GM19397 (cell line): ENCODE data around the gene LRCH4.
A peak's percentile ranks its signal among the peaks of the same experiment; 100 is the strongest.
"Not testable (repeated sequence)": the region's sequence is repeated elsewhere in the genome, so short reads cannot be mapped to it uniquely, and the experiment has no call there.

Source experiments
- ATAC-seq: cut with Tn5 transposase; IDR thresholded peaks from one replicate; pipeline ENCODE4 v1.9.1; 2021; ENCODE audit warnings: mild to moderate bottlenecking, moderate library complexity; ENCODE audit not compliant: unreplicated experiment

LRCH4 gene

GRCh38 chr7:100546926-100547800, 38.8 kb downstream of the LRCH4 start:
- no peak for ATAC-seq

GRCh38 chr7:100546129-100546925, 39.6 kb downstream of the LRCH4 start:
- ATAC-seq = no peak

- ATAC-seq = no peak
Observed at GRCh38 chr7:100545360-100546128, 40.4 kb downstream of the LRCH4 start.

DNA sequence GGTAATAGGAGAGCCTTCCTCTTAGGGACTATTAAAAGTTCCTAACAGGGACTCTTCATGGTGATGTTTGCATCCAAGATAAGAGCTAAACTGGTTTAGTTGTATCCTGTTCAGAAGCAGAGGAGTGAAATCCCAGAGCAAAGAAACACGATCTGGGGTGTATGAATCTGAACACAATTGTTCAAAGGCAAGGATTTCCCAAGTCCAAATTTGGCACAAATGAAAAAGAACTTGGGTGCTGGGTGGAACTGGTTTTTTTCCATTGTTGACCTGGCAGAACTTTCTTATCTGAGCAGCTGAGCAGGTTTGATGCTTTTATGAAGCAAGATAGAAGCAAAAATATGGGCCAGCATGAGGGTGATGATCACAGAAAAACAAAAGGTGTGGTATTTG, 41.0 kb downstream of the LRCH4 start:
- ATAC-seq = no peak

DNA sequence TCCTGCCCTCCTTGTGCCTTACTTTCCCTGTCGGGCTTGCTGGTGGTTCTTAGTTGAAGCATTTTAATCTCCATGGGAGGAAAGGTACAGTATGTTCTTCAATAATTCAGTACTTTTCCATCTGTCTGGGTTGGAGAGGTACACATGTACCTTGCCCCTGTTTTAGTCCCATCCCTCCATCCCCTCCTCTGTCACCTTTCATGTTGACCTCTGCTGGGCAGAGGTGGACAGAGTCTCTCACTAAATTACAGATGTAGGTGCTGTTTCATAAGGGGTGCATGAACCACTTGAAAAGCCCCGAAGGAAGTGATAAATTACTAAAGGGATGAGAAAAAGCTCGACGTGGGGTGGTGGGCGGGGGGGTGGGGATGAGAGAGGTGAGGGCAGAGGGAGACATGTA, 41.5 kb downstream of the LRCH4 start:
- ATAC-seq = no peak

DNA sequence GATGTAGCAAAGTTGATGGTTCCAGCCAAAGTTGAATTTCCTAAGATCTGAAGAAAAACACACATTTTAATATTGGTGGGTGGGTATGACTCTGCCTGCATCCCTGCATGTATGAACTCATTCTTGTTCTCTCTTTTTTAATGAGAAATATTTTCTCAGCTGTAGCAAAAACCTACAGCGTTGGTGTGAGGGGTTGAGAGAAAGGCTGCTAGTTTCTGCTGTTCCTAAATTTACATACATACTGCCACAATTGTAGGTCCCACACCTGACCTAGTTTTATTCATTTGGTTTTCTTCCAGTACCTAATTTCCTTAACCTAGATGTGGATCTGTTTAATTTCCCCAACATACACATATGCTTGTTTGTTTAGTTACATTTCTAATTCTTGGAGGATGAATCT, 42.3 kb downstream of the LRCH4 start:
- no peak for ATAC-seq

GRCh38 chr7:100541309-100541708, 44.6 kb downstream of the LRCH4 start:
- not testable (repeated sequence) for ATAC-seq

- no peak for ATAC-seq
Observed at GRCh38 chr7:100540073-100540723, 45.7 kb downstream of the LRCH4 start.

GRCh38 chr7:100539436-100540006, 46.4 kb downstream of the LRCH4 start:
- no peak for ATAC-seq

GRCh38 chr7:100538654-100539435, 47.1 kb downstream of the LRCH4 start, which contains the start of gene AGFG2:
Gene AGFG2, plus strand, starts transcription at chr7:100539203. Its CDS starts 144 bp downstream, at chr7:100539347.
- peak; percentile 96 for ATAC-seq

- no peak for ATAC-seq
Observed at GRCh38 chr7:100538348-100538653, 47.6 kb downstream of the LRCH4 start.

DNA sequence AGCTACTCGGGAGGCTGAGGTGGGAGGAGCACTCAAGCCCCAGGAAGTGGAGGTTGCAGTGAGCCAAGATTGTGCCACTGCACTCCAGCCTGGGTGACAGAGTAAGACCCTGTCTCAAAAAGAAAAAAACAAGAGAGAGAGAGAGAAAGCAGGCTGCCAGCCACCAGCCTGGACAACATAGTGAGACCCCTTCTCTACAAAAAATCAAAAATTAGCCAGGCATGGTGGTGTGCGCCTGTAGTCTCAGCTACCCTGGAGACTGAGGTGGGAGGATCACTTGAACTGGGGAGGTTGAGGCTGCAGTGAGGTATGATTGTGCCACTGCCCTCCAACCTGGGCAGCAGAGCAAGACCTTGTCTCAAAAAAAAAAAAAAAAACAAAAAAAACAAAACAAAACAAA, 49.2 kb downstream of the LRCH4 start:
- ATAC-seq = not testable (repeated sequence)

DNA sequence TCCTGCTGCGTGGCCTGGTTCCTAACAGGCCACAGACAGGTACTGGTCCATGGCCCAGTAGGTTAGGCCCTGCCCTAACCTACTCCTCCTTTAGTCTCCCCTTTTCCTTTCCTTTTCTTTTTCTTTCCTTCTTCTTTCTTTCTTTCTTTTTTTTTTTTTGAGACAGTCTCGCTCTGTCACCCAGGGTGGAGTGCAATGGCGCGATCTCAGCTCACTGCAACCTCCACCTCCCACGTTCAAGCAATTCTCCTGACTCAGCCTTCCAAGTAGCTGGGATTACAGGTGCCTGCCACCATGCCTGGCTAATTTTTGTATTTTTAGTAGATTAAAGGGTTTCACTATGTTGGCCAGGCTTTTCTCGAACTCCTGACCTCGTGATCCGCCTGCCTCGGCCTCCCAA, 49.9 kb downstream of the LRCH4 start:
- ATAC-seq = not testable (repeated sequence)

DNA sequence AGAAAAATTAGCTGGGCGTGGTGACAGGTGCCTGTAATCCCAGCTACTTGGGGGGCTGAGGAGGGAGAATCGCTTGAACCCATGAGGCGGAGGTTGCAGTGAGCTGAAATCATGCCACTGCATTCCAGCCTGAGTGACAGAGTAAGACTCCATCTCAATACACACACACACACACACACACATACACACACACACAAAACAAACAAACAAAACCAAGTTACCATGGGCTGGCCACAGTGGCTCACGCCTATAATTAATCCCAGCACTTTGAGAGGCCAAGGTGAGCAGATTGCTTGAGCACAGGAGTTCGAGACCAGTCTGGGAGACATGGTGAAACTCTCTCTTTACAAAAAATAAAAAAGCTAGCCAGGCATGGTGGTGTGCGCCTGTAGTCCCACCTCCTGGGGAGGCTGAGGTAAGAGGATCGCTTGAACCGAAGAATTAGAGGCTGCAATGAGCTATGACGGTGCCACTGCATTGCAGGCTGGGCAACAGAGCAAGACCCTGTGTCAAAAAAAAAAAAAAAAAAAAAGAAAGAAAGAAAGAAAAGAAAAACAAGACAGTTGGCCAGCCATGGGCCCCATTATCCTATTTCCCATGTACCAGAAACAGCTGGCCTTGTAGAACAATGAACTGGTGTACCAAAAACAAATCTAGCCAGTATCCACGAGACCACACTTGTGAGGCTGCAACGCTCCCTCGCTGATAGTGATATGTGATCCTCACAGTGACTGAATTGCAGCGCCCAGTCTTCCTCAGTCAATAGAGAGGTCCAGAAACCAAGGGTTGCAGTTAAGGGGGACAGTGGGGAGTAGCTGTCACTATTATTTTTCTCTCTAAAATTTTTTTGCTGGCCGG, 53.5 kb downstream of the LRCH4 start:
- no peak for ATAC-seq

DNA sequence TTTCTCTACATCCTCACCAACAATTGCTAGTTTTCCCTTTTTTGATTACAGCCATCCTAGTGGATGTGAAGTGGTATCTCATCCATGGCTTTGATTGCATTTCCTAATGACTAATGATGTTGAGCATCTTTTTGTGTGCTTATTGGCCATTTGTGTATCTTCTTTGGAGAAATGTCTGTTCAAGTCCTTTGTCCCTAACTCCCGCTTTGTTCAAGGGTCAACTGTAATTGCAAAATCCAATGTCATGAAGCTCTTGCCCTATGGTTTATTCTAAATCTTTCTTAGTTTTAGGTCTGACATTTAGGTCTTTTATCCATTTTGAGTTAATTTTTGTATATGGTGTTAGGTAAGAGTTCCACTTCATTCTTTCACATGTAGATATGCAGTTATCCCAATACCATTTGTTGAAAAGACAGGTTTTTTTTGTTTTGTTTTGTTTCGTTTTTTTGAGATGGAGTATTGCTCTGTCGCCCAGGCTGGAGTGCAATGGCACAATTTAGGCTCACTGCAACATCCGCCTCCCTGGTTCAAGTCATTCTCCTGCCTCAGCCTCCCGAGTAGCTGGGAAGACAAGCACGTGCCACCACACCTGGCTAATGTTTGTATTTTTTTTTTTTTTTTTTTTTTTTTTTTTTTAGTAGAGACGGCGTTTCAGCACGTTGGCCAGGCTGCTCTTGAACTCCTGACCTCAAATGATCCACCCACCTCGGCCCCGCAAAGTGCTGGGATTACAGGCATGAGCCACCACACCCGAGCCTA, 57.6 kb downstream of the LRCH4 start:
- ATAC-seq = not testable (repeated sequence)
